Epithelial cell of esophagus (primary cell): ENCODE measurements around the gene BRD1.

ENCODE experiments used
- DNase-seq: peaks from one replicate; pipeline ENCODE4 v3.0.0; 2010; ENCODE audit warnings: low read depth
- H3K4me3 ChIP-seq: 2 replicates; pipeline ENCODE4 v1.5.1; 2011; ENCODE audit warnings: mild to moderate bottlenecking, low read length, control low read depth
- CTCF ChIP-seq: IDR thresholded peaks from 2 replicates; pipeline ENCODE4 v1.5.1; 2011; ENCODE audit warnings: low read depth, mild to moderate bottlenecking, low read length, control low read depth, inconsistent platforms; ENCODE audit not compliant: insufficient read depth; ENCODE audit errors: missing control alignments

Gene BRD1

GRCh38 chr22:49775191-49775866 is 52.3 kb downstream of the BRD1 start:
- TF ChIP-seq CTCF: no peak
- no peak overlapping the region for H3K4me3 ChIP-seq
- no peak for DNase-seq

GRCh38 chr22:49774499-49775151 is 53.0 kb downstream of the BRD1 start:
- TF ChIP-seq CTCF: no peak
- no peak for DNase-seq

GRCh38 chr22:49774046-49774445 is 53.6 kb downstream of the BRD1 start:
- DNase-seq: no peak
- no peak overlapping the region for H3K4me3 ChIP-seq

More at GRCh38 chr22:49774499-49775151, 53.0 kb downstream of the BRD1 start:
- H3K4me3 ChIP-seq: no peak overlapping the region

GRCh38 chr22:49773531-49773930 is 54.1 kb downstream of the BRD1 start:
- DNase-seq: no peak
- no peak for TF ChIP-seq CTCF
- no peak overlapping the region for H3K4me3 ChIP-seq

More at GRCh38 chr22:49774046-49774445, 53.6 kb downstream of the BRD1 start:
- TF ChIP-seq CTCF: no peak

- H3K4me3 ChIP-seq: no peak overlapping the region
- no peak for TF ChIP-seq CTCF
- no peak for DNase-seq
Measured at GRCh38 chr22:49772692-49773091, 55.0 kb downstream of the BRD1 start.

- H3K4me3 ChIP-seq: no peak overlapping the region
- no peak for DNase-seq
- TF ChIP-seq CTCF: no peak
Measured at GRCh38 chr22:49771266-49772065, 56.2 kb downstream of the BRD1 start.
